ENCODE data around the gene CDH13.

The CDH13 gene

DNA sequence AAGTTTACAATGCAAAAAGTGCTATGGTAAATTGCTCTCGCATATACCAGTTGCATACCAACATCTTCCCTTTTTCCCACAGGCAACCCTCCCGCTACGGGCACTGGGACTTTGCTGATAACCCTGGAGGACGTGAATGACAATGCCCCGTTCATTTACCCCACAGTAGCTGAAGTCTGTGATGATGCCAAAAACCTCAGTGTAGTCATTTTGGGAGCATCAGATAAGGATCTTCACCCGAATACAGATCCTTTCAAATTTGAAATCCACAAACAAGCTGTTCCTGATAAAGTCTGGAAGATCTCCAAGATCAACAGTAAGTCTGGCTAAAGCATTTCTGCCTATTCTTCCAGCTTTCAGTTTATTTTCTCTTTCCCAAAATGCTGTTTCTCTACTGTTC is 1153.1 kb downstream of the CDH13 start:
- TF ChIP-seq, protein P1, sequence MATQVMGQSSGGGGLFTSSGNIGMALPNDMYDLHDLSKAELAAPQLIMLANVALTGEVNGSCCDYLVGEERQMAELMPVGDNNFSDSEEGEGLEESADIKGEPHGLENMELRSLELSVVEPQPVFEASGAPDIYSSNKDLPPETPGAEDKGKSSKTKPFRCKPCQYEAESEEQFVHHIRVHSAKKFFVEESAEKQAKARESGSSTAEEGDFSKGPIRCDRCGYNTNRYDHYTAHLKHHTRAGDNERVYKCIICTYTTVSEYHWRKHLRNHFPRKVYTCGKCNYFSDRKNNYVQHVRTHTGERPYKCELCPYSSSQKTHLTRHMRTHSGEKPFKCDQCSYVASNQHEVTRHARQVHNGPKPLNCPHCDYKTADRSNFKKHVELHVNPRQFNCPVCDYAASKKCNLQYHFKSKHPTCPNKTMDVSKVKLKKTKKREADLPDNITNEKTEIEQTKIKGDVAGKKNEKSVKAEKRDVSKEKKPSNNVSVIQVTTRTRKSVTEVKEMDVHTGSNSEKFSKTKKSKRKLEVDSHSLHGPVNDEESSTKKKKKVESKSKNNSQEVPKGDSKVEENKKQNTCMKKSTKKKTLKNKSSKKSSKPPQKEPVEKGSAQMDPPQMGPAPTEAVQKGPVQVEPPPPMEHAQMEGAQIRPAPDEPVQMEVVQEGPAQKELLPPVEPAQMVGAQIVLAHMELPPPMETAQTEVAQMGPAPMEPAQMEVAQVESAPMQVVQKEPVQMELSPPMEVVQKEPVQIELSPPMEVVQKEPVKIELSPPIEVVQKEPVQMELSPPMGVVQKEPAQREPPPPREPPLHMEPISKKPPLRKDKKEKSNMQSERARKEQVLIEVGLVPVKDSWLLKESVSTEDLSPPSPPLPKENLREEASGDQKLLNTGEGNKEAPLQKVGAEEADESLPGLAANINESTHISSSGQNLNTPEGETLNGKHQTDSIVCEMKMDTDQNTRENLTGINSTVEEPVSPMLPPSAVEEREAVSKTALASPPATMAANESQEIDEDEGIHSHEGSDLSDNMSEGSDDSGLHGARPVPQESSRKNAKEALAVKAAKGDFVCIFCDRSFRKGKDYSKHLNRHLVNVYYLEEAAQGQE (IDR thresholded peaks at IDR 0.05; ENCODE audit: insufficient read depth in 1 of 2, low read depth in 2 of 2, low read length in 2 of 2), result no peak
- TF ChIP-seq FOXP2 (optimal IDR thresholded peaks at IDR 0.05; ENCODE audit: borderline replicate concordance, extremely low read depth, extremely low read length, insufficient read depth) (no peak), TAF1 (IDR thresholded peaks at IDR 0.05; ENCODE audit: borderline replicate concordance, insufficient read depth, low read length) (no peak), POLR2AphosphoS5 (IDR thresholded peaks at IDR 0.05; ENCODE audit: low read depth, low read length) (no peak), SIN3A (IDR thresholded peaks at IDR 0.05; ENCODE audit: borderline replicate concordance, insufficient read depth, low read length) (no peak)

DNA sequence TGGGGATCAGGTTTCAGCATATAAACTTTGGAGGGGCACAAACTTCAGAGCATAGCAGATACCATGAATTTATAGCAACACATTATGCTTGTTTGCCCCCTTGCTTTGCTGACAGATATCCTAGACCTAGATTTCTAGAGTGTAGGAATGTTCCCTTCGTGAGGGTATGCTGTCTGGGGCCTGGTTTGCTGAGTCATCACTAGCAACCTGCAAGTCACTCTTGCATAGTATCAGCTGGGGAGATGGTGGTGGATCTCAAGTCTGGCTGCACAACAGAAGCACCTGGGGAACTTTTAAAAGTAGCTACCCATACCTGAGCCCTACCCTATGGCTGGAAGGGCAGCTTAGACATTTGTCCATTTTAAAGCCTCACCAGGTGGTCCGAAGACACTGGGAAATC is 1158.7 kb downstream of the CDH13 start:
- TF ChIP-seq SIN3A (IDR thresholded peaks at IDR 0.05; ENCODE audit: borderline replicate concordance, insufficient read depth, low read length), result no peak

DNA sequence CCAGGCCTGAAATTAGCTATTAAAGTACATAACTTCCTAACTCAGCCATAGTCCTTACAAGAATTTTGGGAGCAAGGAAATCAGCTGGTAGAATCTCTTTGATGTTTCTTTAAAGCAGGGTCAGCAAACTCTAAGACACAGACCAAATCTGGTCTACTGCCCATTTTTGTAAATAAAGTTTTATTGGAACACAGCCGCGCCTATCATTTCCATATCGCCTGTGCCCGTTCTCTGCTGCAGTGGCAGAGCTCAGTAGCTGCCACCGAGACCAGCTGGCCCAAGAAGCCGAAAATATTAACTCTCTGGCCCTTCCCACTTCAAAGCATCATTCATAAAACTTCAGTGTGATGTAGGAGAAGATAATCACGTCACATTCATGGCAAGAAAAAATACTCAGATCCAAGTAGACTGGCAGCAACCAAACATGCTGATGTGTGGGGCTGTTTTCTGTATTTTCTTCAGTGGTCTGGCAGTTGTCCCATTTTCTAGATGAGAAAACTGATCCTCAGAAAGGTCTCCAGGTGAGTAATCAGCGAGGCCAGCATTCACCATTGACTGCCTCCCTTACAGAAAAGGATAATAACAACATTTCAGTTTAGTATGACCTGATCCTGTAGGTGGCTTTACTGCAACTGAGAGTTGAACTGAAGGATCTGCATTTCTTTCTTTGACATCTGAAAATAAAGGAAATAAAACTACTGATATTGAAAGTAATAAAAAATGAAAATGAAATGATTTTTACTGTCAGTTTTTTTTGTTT is 1163.1 kb downstream of the CDH13 start:
- TF ChIP-seq TAF1 (IDR thresholded peaks at IDR 0.05; ENCODE audit: borderline replicate concordance, insufficient read depth, low read length) (no peak), FOXP2 (optimal IDR thresholded peaks at IDR 0.05; ENCODE audit: borderline replicate concordance, extremely low read depth, extremely low read length, insufficient read depth) (no peak), SIN3A (IDR thresholded peaks at IDR 0.05; ENCODE audit: borderline replicate concordance, insufficient read depth, low read length) (no peak), POLR2AphosphoS5 (IDR thresholded peaks at IDR 0.05; ENCODE audit: low read depth, low read length) (no peak)
- TF ChIP-seq, protein P1 (IDR thresholded peaks at IDR 0.05; ENCODE audit: insufficient read depth in 1 of 2, low read depth in 2 of 2, low read length in 2 of 2), result no peak

DNA sequence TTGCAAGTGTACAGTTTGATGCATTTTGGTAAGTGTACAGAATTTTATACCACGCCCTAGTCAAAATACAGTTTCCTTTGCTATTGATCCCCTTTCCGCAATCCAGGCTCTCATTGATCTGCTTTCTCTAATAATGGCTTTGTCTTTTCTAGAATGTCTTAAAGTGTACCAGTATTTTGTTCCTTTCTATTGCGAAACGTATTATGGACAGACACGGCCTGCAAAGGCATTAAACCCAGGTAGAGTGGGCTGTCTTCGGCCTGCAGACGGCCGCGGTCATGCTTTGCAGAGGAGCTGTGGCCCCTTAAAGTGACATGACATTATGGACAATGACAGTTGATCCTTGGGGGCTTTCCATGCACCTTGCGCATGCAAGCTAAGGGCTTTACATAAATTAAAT is 1165.1 kb downstream of the CDH13 start:
- TF ChIP-seq SIN3A (IDR thresholded peaks at IDR 0.05; ENCODE audit: borderline replicate concordance, insufficient read depth, low read length) (no peak), POLR2AphosphoS5 (IDR thresholded peaks at IDR 0.05; ENCODE audit: low read depth, low read length) (no peak), TAF1 (IDR thresholded peaks at IDR 0.05; ENCODE audit: borderline replicate concordance, insufficient read depth, low read length) (no peak), FOXP2 (optimal IDR thresholded peaks at IDR 0.05; ENCODE audit: borderline replicate concordance, extremely low read depth, extremely low read length, insufficient read depth) (no peak)
- TF ChIP-seq, protein P1 (IDR thresholded peaks at IDR 0.05; ENCODE audit: insufficient read depth in 1 of 2, low read depth in 2 of 2, low read length in 2 of 2), result no peak

DNA sequence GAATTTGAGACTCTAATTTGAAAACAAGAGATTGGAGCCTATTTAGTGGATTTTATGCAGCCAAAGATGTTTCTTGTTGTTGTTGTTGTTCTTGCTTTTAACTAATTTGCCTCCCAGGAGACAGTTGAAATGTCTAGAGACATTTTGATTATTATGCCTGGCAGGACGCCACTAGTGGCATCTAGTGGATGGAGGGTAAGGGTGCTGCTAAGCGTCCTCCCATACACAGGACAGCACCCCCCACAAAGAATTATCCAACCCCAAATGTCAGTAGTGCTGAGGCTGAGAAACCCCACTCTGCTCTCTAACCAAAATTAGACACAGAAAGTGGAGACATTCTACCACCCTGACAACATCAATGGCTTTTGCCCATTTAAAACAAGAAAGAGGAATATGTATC is 1165.6 kb downstream of the CDH13 start:
- TF ChIP-seq POLR2AphosphoS5 (IDR thresholded peaks at IDR 0.05; ENCODE audit: low read depth, low read length) (no peak), FOXP2 (optimal IDR thresholded peaks at IDR 0.05; ENCODE audit: borderline replicate concordance, extremely low read depth, extremely low read length, insufficient read depth) (no peak), SIN3A (IDR thresholded peaks at IDR 0.05; ENCODE audit: borderline replicate concordance, insufficient read depth, low read length) (no peak), TAF1 (IDR thresholded peaks at IDR 0.05; ENCODE audit: borderline replicate concordance, insufficient read depth, low read length) (no peak)
- TF ChIP-seq, protein P1 (IDR thresholded peaks at IDR 0.05; ENCODE audit: insufficient read depth in 1 of 2, low read depth in 2 of 2, low read length in 2 of 2), result no peak
